Breast epithelium (tissue), 3 donors: Measurements from ENCODE around the gene SRGAP3.

Experiments
- CTCF ChIP-seq, 3 donors: fragments of 450-650 bp; IDR thresholded peaks; one replicate each; pipeline ENCODE4 v1.5.1; 2016 to 2017; ENCODE audit warnings: antibody characterized with exemption in 3 of 3, mild to moderate bottlenecking in 3 of 3, moderate library complexity in 3 of 3
- POLR2A ChIP-seq: fragments of 450-650 bp; IDR thresholded peaks from one replicate; pipeline ENCODE4 v1.6.1; 2016; ENCODE audit warnings: antibody characterized with exemption, mild to moderate bottlenecking, moderate library complexity

DNA sequence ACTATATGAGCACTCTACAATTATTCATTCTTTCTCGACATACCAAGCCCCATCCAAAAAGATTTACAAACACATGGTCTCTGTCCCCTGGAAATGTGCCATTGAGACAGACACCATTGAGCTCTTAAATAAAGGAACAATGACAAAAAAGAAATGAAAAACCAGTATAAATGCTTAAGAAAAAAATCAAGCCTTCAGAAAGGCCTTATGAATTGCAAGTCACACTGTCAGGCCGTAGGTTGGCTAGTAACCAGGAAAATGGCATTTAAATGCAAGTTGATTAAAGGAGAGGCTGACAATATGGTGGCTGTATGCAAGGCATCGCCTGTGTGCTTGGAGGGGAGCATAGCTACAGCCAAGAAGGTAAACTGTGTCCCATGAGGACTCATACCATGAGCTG is 49.7 kb downstream of the SRGAP3 start:
- TF ChIP-seq POLR2A = no peak
- TF ChIP-seq CTCF (IDR thresholded peaks at IDR 0.05) = no peak
